DMS153 treated with DMSO at 0.1 percent for 48 hours (cell line): ENCODE measurements around the gene TESK2.
"Not testable (repeated sequence)": the region's sequence is repeated elsewhere in the genome, so short reads cannot be mapped to it uniquely, and the experiment has no call there.

ENCODE experiments used
- DNase-seq: peaks from one replicate; lab custom pipeline; 2025; ENCODE audit not compliant: unreplicated experiment; lab: John Stamatoyannopoulos, UW

TESK2 gene

DNA sequence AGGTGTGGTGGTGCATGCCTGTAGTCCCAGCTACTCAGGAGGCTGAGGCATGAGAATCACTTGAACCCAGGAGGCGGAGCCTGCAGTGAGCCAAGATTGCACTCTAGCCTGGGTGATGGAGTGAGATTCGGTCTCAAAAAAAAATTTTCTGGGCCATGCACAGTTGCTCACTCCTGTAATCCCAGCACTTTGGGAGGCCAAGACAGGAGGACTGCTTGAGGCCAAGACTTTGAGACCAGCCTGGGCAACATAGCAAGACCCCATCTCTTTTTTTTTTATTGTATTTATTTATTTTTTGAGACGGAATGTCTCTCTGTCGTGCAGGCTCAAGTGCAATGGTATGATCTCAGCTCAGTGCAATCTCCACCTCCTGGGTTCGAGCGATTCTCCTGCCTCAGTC lies 16.8 kb downstream of the TESK2 start:
- DNase-seq: not testable (repeated sequence)

DNA sequence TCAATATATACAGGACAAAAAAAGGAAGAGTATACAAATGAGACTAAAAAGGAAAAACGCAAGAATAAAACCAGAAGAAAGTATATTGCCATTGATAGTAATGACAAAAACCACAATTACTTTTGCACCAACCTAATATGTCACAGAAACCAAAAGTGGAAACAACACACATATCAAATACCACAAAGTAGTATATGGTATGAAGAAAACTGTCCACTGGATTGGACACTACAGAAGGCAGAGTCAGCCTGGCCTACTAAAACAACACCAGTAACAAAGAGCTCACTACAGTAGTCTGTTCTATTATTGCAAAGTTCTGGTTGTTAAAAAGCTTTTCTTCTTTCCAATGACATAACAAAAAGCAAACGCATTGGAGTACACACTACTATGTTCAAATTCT lies 17.7 kb downstream of the TESK2 start:
- no peak for DNase-seq

DNA sequence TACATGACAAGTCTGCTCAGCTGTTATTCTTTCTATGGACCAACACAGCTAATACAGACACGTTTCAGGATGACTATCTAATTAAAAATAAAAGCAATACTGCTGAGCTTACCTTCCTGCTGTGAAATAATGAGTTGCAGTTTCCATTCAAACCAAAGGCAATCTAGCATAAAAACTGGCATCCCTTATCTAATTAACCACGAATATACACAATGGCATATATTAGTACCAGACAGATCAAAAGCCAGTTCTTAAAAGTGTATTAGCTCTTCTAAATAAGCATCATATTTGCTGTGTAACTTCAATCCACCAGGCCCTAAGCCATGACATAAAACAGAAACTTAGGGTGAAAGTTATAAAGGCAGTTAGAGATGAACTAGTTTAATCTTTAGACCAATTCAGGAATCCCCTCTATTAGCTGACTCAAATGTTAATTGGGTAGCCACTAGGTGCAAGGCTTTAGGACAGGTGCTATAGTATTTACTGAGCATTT lies 20.6 kb downstream of the TESK2 start:
- no peak for DNase-seq

DNA sequence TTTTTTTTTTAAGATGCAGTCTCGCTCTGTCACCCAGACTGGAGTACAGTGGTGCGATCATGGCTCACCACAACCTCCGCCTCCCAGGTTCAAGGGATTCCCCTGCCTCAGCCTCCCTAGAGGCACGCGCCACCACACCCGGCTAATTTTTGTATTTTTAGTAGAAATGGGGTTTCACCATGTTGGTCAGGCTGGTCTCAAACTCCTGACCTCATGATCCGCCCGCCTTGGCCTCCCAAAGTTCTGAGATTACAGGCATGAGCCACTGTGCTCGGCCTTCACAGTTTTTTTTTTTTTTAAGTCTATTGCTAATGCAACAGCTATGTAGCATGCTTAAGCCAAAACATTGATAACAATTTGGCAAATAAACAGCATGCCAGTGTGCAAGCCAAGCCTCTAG lies 23.6 kb downstream of the TESK2 start:
- not testable (repeated sequence) for DNase-seq

DNA sequence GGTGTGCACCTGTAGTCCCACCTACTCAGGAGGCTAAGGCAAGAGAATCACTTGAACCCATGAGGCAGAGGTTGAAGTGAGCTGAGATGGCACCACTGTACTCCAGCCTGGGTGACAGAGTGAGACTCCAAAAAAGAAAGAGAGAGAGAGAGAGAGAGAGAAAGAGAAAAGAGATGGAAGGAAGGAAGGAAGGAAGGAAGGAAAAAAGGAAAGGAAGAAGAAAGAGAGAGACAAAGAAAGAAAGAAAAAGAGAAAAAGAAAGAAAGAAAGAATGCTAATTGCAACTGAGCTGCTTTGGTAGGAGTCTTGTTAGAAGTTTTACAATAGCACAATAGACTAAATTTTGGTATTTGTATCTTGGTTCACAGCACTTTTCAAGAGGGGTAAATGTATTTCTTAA lies 25.7 kb downstream of the TESK2 start:
- DNase-seq: no peak

DNA sequence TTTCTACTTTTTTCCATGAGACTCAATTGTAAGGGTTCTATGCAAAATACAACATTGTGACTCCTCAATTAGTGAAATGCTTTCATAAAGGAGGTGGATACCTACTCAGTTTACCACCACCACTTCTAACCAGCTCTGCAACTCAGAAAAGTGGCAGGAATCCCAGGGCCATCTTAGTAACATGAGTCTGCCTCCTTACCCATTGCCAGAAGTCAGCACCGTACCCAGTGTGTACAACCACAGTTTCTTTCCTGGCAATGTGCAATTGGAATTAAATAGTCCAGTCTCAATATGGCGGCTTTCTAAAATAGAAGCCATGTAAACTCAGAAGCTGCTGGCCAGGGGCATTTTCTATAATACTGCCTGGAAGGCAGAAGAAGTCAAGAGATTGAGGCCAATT lies 32.1 kb downstream of the TESK2 start:
- no peak for DNase-seq

DNA sequence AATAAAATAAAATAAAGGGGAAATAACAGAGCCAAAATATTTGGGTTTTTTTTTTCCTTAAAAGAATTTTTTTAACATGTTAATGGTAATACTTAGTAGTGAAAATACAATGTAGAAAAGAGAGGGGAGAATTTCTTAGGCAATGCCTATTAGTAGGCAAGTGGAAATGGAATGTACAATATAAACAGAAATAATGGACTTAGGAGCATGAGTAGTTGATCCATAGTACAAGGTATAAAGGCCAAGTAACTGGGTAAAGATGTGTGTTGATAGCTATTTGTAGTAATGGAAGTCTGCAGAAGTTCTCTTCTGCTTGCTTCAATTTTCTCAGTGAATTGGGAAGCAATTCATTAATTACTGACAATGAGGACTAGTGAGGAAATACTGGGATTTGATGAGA lies 34.4 kb downstream of the TESK2 start:
- DNase-seq: no peak

DNA sequence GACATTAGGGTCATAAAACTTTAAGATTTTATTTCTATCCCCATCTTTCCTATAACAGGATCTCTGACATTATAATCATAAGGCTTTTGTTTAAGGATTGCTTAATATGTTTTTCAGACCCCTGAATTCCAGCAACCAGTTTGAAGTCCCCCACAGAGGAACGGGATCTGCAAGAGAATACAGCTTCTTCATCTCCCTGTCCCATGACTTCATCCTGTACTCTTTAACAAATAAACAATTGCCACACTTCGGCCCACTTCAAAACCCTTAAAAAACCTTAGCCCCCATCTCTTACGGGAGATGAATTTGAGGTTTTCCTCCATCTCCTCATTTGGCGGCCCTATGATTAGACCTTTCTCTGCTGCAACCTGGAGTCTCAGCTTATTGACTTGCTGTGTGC lies 35.8 kb downstream of the TESK2 start:
- DNase-seq: no peak

DNA sequence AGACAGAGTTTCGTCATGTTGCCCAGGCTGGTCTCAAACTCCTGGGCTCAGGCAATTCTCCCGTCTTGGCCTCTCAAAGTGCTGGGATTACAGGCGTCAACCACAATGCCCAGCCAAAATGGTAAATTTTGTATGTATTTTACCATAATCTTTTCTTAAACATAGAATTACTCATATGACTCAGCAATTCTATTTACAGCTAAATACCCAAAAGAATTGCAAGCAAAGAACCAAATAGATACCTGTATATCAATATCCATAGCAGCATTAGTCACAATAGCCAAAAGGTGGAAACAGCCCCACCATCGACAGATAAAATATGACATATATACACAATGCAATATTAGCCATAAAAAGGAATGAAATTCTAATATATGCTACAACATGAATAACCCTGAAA lies 36.5 kb downstream of the TESK2 start:
- DNase-seq: no peak

DNA sequence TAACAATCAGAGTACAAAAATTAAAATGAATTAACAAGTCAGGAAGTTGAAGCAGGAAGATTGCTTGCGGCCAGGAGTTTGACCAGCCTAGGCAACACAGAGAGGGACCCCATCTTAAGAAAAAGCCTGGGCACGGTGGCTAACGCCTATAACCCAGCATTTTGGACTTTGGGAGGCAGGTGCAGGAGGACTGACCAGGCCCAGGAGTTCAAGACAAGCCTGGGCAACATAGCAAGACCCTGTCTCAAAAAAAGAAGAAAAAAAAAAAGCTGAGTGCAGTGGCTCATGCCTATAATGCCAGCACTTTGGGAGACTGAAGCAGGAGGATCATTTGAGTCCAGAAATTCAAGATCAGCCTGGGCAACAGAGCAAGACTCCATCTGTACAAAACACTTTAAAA lies 38.5 kb downstream of the TESK2 start:
- DNase-seq: no peak

DNA sequence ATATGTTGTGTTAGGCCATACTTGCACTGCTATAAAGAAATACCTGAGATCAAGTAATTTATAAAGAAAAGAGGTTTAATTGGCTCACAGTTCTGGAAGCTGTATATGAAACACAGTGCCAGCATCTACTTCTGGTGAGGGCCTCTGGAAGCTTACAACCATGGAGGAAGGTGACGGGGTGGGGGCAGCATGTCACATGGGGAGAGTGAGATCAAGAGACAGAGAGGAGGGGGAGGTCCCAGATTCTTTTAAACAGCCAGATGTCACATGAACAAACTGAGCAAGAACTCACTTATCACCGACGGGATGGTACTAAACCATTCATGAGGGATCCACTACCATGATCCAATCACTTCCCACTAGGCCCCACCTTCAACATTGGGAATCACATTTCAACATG lies 42.6 kb downstream of the TESK2 start:
- no peak for DNase-seq

DNA sequence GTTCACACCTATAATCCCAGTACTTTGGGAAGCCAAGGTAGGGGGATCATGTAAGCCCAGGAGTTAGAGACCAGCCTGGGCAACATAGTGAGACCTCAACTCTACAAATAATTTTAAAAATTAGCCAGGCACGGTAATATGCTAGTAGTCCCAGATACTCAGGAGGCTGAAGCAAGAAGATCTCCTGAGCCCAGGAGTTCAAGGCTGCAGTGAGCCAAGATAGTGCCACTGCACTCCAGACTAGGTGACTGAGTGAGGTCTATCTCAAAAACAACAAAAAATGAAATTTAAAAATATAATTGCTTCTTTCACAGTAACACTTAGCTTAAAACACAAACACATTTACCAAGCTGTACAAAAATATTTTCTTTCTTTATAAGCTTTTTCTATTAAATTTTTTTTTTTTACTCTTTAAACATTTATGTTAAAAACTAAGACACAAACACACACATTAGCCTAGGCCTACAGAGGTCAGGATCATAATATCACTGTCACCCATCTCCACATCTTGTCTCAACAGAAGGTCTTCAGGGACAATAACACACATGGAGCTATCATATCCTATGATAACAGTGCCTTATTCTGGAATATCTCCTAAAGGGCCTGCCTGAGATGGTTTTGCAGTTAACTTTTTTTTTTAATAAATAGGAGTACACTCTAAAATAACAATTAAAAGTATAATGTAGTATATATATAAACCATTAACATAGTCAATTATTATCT lies 43.9 kb downstream of the TESK2 start:
- no peak for DNase-seq

DNA sequence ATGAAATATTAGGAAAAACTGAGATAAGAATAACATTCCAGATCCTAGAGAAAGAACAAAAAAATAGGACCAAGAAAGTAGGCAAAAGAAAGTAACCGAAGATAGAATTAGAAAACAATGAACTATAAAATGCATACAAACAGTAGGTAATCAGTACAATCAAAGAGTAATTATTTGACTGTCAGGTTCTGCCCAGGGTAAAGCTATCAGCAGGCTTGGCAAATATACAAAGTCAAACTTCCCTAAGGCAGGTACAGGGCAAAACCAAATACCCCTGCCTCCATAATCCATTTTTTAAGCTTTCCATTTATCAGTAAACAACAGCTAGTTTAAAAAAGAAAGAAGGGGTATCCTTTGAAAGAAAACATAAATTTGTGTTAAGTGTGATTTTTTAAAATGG lies 44.4 kb downstream of the TESK2 start:
- DNase-seq: no peak

DNA sequence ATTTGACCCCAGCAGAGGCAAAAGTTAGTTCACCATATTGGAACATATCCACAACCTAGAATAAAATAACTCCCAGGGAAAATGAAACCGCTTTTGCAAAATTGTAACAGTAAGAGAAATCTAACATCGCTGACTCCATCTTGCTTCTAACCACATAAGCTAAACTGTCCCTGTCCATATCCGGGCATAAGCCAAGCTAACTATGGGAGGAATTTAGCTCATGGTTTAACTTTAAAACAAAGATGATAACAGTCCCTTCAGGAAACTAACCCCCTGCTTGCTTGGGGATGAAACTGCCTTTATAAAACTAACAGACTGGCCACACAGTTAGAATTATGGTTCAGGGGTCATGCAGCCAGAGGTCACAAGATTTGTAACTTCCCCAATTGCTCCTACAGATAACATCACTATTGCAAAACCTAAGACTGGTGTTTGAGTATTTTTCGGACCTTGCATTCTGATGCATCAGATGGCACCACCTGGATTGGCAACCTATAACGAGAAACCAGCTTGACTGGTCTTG lies 46.3 kb downstream of the TESK2 start:
- DNase-seq: no peak

DNA sequence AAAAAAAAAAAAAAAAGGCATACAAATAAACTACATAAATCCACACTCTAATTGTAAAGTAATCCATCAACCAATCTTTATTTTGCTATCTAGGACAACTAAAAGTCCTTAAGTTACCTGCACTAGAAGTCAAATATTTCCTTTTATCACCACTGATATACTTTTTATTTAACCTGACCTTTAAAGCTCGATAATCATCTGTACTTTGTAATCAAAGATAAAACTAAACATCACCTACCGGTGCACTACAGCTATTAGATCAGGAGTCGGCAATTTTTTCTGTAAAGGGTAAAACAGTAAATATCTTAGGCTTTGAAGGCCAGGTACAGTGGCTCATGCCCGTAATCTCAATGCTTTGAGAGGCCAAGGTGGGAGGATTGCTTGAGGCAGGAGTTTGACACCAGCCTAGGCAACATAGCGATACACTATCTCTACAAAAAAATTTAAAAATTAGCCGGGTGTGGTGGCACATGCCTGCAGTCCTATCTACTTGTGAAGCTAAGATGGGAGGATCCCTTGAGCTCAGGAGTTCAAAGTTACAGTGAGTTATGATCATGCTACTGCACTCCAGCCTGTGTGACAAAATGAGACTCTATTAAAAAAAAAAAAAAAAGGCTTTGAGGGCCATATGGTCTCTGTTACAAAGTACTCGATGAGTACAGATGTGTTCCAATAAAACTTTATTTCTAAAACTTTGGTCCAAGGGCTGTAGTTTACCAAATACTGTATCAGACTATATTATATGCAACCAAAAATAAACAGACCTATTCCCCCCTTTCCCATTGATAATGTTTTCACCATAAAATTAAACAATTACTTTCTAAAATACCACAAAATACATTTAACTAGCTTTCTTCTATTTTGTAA lies 47.1 kb downstream of the TESK2 start:
- DNase-seq: no peak

DNA sequence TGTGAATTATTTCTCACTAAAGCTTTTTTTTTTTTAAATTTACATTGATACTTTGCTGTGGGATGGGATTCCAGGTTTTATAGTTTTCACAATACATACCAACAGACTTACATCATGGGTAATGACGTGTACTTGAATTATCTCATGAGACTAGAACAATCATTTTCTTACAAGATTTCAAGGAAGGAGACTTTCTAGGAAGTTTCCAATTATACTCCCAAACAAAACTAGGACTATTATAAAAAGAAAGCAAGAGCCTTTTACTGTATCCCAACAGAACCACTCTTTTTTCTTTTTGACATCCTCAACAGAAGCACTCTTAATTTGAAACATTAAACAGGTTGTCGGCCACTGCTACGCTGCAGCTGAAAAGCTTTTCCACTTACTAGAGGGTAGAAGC lies 48.7 kb downstream of the TESK2 start:
- no peak for DNase-seq

DNA sequence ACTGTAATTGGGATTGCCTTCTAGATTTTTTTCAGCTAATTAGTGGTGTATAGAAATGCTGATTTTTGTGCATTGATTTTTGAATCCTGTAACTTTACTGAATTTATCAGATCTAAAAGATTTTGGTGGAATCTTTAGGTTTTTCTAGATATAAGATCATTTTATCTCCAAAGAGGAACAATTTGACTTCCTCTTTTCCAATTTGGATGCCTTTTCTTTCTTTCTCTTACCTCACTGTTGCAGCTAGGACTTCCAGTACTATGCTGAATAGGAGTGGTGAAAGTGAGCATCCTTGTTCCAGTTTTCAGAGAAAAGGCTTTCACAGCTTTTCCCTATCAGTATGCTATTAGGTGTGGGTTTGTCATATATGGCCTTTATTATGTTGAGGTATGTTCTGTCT lies 53.6 kb downstream of the TESK2 start:
- DNase-seq: no peak

DNA sequence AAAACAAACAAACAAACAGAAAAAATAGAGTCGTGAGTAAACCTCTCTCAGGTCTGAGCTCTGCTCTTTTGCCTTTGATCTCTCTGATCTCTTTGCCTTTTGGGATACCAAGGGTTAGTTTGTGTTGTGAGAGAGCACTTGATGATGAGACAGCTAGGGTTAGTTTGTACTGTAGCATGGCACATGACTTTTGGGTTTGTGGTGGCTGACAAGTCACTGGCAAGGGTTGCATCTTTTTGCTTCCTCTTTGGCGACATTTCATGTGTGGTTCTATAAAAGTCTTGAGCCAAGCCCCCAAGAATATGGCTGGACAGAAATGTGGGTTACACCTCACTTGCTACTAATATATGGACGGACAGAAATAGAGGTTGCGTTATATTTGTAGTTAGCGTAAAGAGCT lies 60.5 kb downstream of the TESK2 start:
- DNase-seq: no peak

DNA sequence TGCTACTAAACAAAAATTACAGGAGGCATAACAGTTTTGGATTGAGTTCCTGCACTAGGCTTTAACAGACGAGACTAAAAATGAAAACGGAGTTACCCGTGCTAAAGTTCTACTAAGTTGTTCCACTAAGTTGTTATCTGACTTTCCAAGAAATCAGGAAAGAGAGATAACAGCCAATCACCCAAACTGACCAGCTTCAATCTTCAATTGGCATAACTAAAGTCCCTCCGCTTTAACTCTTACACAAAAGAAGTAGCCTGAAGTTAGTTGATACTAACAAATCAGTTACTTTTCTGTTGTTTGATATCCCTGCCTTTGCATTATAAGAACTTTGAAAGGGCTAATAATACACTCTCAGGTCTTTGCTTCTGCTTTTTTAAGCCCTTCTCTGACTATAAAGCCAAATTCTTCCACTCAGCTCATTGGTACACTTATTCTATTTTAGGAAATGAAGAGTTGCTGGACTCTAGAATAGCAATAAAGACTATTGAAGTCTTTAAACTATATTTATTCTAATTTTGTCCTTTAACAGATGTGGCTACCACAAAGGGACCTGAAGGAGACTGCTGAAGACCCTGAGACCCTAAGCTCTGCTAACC lies 61.3 kb downstream of the TESK2 start:
- no peak for DNase-seq

DNA sequence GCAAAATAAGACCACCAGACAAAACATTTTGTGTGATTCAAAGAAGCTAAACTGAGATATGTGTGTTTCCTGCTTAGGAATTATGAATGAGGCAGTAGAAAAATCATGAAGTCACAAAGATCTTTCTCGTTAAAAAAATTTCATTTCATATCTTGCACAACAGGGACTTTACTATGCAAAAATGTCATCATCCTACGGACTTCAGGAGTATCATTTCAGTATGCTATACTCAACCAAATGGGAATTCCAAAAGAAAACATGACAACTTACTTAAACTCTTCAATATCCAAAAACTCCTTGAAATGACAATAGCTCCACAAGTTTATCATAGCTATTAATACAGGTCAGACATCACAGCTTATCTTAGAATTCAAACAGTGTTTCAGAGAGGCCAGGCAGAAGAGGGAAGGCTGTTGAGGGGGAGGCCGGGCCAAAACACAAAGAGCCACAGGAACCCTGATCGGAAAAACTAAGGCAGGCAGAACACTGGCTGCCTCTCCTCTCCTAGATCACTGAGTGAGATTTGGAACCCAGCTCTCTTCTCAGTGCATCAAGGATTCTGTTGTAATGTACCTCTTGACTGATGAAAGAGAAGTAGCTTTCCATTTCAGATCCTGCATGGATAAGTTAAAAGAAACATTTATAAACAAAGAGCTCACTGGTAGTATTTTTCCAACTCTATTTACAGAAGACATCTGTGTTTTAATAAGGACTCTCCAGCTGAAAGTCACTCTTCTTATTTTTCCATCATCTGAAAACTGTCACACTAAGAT lies 66.9 kb downstream of the TESK2 start:
- no peak for DNase-seq

DNA sequence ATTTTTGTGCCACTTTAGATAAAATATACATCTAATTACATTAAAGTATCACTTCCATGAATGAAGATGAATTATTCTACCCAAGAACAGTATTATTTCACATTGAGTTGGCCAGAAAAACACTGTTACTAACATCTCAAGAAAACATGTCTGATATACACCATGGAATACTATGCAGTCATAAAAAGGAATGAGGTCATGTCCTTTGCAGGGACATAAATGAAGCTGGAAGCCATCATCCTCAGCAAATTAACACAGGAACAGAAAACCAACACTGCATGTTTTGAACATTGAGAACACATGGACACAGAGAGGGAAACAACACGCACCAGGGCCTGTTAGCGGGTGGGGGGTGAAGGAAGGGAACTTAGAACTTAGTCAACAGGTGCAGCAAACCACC lies 69.0 kb downstream of the TESK2 start:
- DNase-seq: no peak
